ENCODE data around the gene COLQ.

- TF ChIP-seq CTCF (IDR thresholded peaks at IDR 0.05) (no peak), POLR2A (IDR thresholded peaks at IDR 0.05) (no peak)
These were observed 34.5 kb downstream of the COLQ start for GRCh38 chr3:15486979-15487378.
